Measurements from ENCODE around the gene OR3A2. TPM values are rescaled to one million over a fixed set of nuclear protein-coding genes. Genes with fewer than 3 reads are reported as not detected.

The OR3A2 gene

Small RNAs within 50 kb of the gene (small RNA-seq; reads per million reads assigned to genes)
- not detected for gene OR1AC1P
